GM18868 (cell line): ENCODE measurements around the gene SIL1.
A peak's percentile ranks its signal among the peaks of the same experiment; 100 is the strongest.
"Not testable (repeated sequence)": the region's sequence is repeated elsewhere in the genome, so short reads cannot be mapped to it uniquely, and the experiment has no call there.

Source experiments
- ATAC-seq: cut with Tn5 transposase; IDR thresholded peaks from one replicate; pipeline ENCODE4 v1.9.1; 2021; ENCODE audit warnings: mild to moderate bottlenecking, moderate library complexity; ENCODE audit not compliant: unreplicated experiment

Gene SIL1

GRCh38 chr5:139177809-139178588, 20.2 kb downstream of the SIL1 start:
- peak; percentile 68 for ATAC-seq

- not testable (repeated sequence) for ATAC-seq
Observed at GRCh38 chr5:139177281-139177680, 20.9 kb downstream of the SIL1 start.

- ATAC-seq = not testable (repeated sequence)
Observed at GRCh38 chr5:139174382-139174781, 23.8 kb downstream of the SIL1 start.

- ATAC-seq = no peak
Observed at GRCh38 chr5:139171779-139172404, 26.3 kb downstream of the SIL1 start.

GRCh38 chr5:139167952-139168720, 30.0 kb downstream of the SIL1 start:
- ATAC-seq = no peak

GRCh38 chr5:139167533-139167932, 30.6 kb downstream of the SIL1 start:
- no peak for ATAC-seq

GRCh38 chr5:139167063-139167462, 31.1 kb downstream of the SIL1 start:
- no peak for ATAC-seq

GRCh38 chr5:139164897-139165296, 33.3 kb downstream of the SIL1 start:
- not testable (repeated sequence) for ATAC-seq

- ATAC-seq = no peak
Observed at GRCh38 chr5:139164020-139164419, 34.1 kb downstream of the SIL1 start.

- ATAC-seq = no peak
Observed at GRCh38 chr5:139162448-139162847, 35.7 kb downstream of the SIL1 start.

GRCh38 chr5:139158791-139159190, 39.4 kb downstream of the SIL1 start:
- ATAC-seq = no peak

- ATAC-seq = no peak
Observed at GRCh38 chr5:139157556-139157955, 40.6 kb downstream of the SIL1 start.

GRCh38 chr5:139156814-139157213, 41.4 kb downstream of the SIL1 start:
- no peak for ATAC-seq

- ATAC-seq = no peak
Observed at GRCh38 chr5:139155333-139155732, 42.8 kb downstream of the SIL1 start.

- ATAC-seq = no peak
Observed at GRCh38 chr5:139151902-139152301, 46.3 kb downstream of the SIL1 start.

- ATAC-seq = no peak
Observed at GRCh38 chr5:139150367-139150999, 47.7 kb downstream of the SIL1 start.

GRCh38 chr5:139149477-139150199, 48.5 kb downstream of the SIL1 start:
- ATAC-seq = no peak

GRCh38 chr5:139148986-139149385, 49.2 kb downstream of the SIL1 start:
- ATAC-seq = no peak

GRCh38 chr5:139148306-139148705, 49.9 kb downstream of the SIL1 start:
- ATAC-seq = no peak

GRCh38 chr5:139147483-139148087, 50.6 kb downstream of the SIL1 start:
- no peak for ATAC-seq
